GM23248 (cell line): Measurements from ENCODE around the gene STMN1.

Experiments
- EZH2 ChIP-seq: fragments of 200-600 bp; sonication (generic); IDR thresholded peaks from 2 replicates; pipeline ENCODE4 v1.6.1; 2018; ENCODE audit warnings: antibody characterized with exemption, mild to moderate bottlenecking; ENCODE audit not compliant: insufficient read depth, poor library complexity, severe bottlenecking
- EZH2phosphoT487 ChIP-seq: fragments of 200-600 bp; sonication (generic); IDR thresholded peaks from 2 replicates; pipeline ENCODE4 v1.6.1; 2018; ENCODE audit warnings: antibody characterized with exemption, moderate library complexity, mild to moderate bottlenecking, low read depth; ENCODE audit not compliant: insufficient read depth

- TF ChIP-seq EZH2 (no peak), EZH2phosphoT487 (no peak)
Measured at GRCh38 chr1:25875154-25875855, 30.9 kb downstream of the STMN1 start, which contains the start of gene PAQR7.
